ENCODE results near the gene TDRD10. TPM values are rescaled to one million over a fixed set of nuclear protein-coding genes. Genes with fewer than 3 reads are reported as not detected.
A peak's percentile ranks its signal among the peaks of the same experiment; 100 is the strongest.

TDRD10 gene
- polyA plus RNA-seq, 3 donors, result not detected

GRCh38 chr1:154503898-154504297 is 1.9 kb downstream of the TDRD10 start:
- peak overlapping the region in 1 of 2 donors; percentile 87 for H3K4me3 Mint-ChIP-seq
- TF ChIP-seq CTCF (IDR thresholded peaks at IDR 0.05), result no peak
- H3K4me2 ChIP-seq (replicated peaks; ENCODE audit: extremely low read depth, low read length, poor library complexity, severe bottlenecking), result no peak overlapping the region
- H3K36me3 ChIP-seq (replicated peaks in 1 of 2; ENCODE audit: control insufficient read depth in 1 of 2, insufficient read depth in 2 of 2, low read length in 2 of 2), result no peaks in the 10 kb centered on the region
- no peak overlapping the region for H3K4me3 ChIP-seq (replicated peaks in 1 of 3; ENCODE audit: low read depth in 2 of 3, low read length in 3 of 3)
- H3K4me1 Mint-ChIP-seq, result peaks cover 8% of the 10 kb centered on the region
- H4K20me1 ChIP-seq (ENCODE audit: insufficient read depth, low read length), result no peaks in the 10 kb centered on the region
- WGBS (ENCODE audit: insufficient coverage), result no CpG with 5 or more reads among the region's 5 CpGs
- peaks cover 7 to 12% of the 10 kb centered on the region in 2 donors for H3K36me3 Mint-ChIP-seq
- peaks cover 11 to 18% of the 10 kb centered on the region in 2 donors for H3K4me1 ChIP-seq (ENCODE audit: control insufficient read depth in 1 of 2, insufficient read depth in 2 of 2, low read length in 2 of 2)
- H3K27ac ChIP-seq (ENCODE audit: low read depth in 1 of 2, low read length in 2 of 2), result no peak overlapping the region
- DNase-seq, result no peak
- H3K79me2 ChIP-seq (ENCODE audit: insufficient read depth, low read length), result no peaks in the 10 kb centered on the region
- H3K9me3 ChIP-seq (replicated peaks in 1 of 2; ENCODE audit: control insufficient read depth in 1 of 2, insufficient read depth in 1 of 2, low read length in 2 of 2), result peaks cover 6 to 17% of the 10 kb centered on the region in 2 donors
- H3K27ac Mint-ChIP-seq, result no peak overlapping the region
- peaks cover 58 to 74% of the 10 kb centered on the region in 2 donors for H3K27me3 ChIP-seq (ENCODE audit: control insufficient read depth in 2 of 2, insufficient read depth in 2 of 2, low read length in 2 of 2)
- peaks cover 60 to 90% (median 65%) of the 10 kb centered on the region in 3 donors for H3K27me3 Mint-ChIP-seq (ENCODE audit: low read depth in 3 of 3)
- no peak overlapping the region for H3K9ac ChIP-seq (ENCODE audit: insufficient read depth, low read length, poor library complexity, severe bottlenecking)
- peaks cover 3 to 29% (median 18%) of the 10 kb centered on the region in 7 donors for H3K9me3 Mint-ChIP-seq
- intact Hi-C loops (cut with micrococcal nuclease), result no loop called here
- H2AFZ ChIP-seq (ENCODE audit: insufficient read depth, low read depth, low read length, poor library complexity, severe bottlenecking), result no peak overlapping the region

- H3K36me3 Mint-ChIP-seq, result no peaks in the 10 kb centered on the region
- H3K4me1 Mint-ChIP-seq, result no peaks in the 10 kb centered on the region
- H3K9me3 Mint-ChIP-seq, result peaks cover 0 to 1% (median 0%) of the 10 kb centered on the region in 7 donors
- no peaks in the 10 kb centered on the region for H4K20me1 ChIP-seq (ENCODE audit: insufficient read depth, low read length)
- H3K27ac ChIP-seq (ENCODE audit: low read depth in 1 of 2, low read length in 2 of 2), result no peak overlapping the region
- intact Hi-C loops (cut with micrococcal nuclease), result no loop called here
- no peak overlapping the region for H3K27ac Mint-ChIP-seq
- no peak overlapping the region for H3K9ac ChIP-seq (ENCODE audit: insufficient read depth, low read length, poor library complexity, severe bottlenecking)
- H2AFZ ChIP-seq (ENCODE audit: insufficient read depth, low read depth, low read length, poor library complexity, severe bottlenecking), result no peak overlapping the region
- no peak overlapping the region for H3K4me2 ChIP-seq (replicated peaks; ENCODE audit: extremely low read depth, low read length, poor library complexity, severe bottlenecking)
- H3K9me3 ChIP-seq (replicated peaks in 1 of 2; ENCODE audit: control insufficient read depth in 1 of 2, insufficient read depth in 1 of 2, low read length in 2 of 2), result no peaks in the 10 kb centered on the region
- no peak overlapping the region for H3K4me3 Mint-ChIP-seq
- no peaks in the 10 kb centered on the region for H3K4me1 ChIP-seq (ENCODE audit: control insufficient read depth in 1 of 2, insufficient read depth in 2 of 2, low read length in 2 of 2)
- H3K36me3 ChIP-seq (replicated peaks in 1 of 2; ENCODE audit: control insufficient read depth in 1 of 2, insufficient read depth in 2 of 2, low read length in 2 of 2), result no peaks in the 10 kb centered on the region
- TF ChIP-seq CTCF (IDR thresholded peaks at IDR 0.05), result no peak
- WGBS (ENCODE audit: insufficient coverage), result no CpG with 5 or more reads among the region's 3 CpGs
- no peaks in the 10 kb centered on the region for H3K79me2 ChIP-seq (ENCODE audit: insufficient read depth, low read length)
- peaks cover 13 to 19% (median 13%) of the 10 kb centered on the region in 3 donors for H3K27me3 Mint-ChIP-seq (ENCODE audit: low read depth in 3 of 3)
- peaks cover 0 to 4% of the 10 kb centered on the region in 2 donors for H3K27me3 ChIP-seq (ENCODE audit: control insufficient read depth in 2 of 2, insufficient read depth in 2 of 2, low read length in 2 of 2)
- no peak overlapping the region for H3K4me3 ChIP-seq (replicated peaks in 1 of 3; ENCODE audit: low read depth in 2 of 3, low read length in 3 of 3)
- no peak for DNase-seq
These were observed 10.7 kb downstream of the TDRD10 start for GRCh38 chr1:154512760-154513159.
